ENCODE results near the gene CEP170B.

The CEP170B gene

DNA sequence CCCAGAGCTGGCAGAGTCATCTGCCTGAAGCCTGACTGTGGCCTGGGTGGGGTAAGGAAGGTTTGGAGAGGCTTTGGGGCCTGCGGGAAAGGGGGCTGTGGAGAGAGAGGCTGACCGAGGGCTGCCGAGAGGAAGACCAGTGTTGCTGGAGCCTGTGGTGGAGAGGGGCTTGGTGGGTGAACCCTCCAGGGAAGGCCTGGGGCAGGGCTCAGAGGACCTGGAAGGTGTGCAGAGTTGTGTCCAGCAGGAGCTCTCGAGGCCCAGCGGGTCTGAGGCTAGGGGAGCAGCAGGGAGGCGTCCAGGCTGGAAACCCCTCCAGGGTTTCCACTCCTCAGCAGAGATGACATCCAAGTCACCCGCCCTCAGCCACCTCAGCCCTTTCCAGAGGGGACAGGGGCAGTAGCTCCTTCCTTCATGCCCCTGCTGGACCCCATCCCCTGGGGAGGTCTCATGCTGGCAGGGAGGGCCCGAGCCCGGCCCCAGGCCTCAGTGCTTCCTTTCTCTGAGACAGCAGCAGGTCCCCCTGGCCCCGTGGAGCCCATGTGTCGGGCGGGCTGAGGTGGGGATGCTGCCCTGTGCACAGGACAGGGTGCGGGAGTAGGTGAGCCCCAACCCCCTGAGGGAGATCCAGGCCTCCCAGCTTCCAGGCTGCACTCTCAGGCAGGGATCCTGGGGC is 8.4 kb downstream of the CEP170B start:
- CTCF ChIA-PET: interaction anchor here (1.1 kb wide), 2 partner anchors 47 to 105 kb away, joined by 3 to 4 read pairs; no protein-coding TSS in a partner anchor
- no peak overlapping the region for H3K4me3 ChIP-seq (ENCODE audit: low read depth, low read length)
- POLR2A ChIA-PET: no interaction called here
- DNase-seq (ENCODE audit: low read depth, low spot score): no peak
- no peak for TF ChIP-seq CTCF (IDR thresholded peaks at IDR 0.05; ENCODE audit: insufficient read depth, low read length, missing control alignments)

- POLR2A ChIA-PET: no interaction called here
- TF ChIP-seq CTCF (IDR thresholded peaks at IDR 0.05; ENCODE audit: insufficient read depth, low read length, missing control alignments): no peak
- H3K4me3 ChIP-seq (ENCODE audit: low read depth, low read length): no peak overlapping the region
- CTCF ChIA-PET: interaction anchor here (1.1 kb wide), 2 partner anchors 48 to 106 kb away, joined by 3 to 4 read pairs; no protein-coding TSS in a partner anchor
- DNase-seq (ENCODE audit: low read depth, low spot score): no peak
Measured at GRCh38 chr14:104874110-104874531, 9.1 kb downstream of the CEP170B start.

GRCh38 chr14:104874571-104875411 is 9.7 kb downstream of the CEP170B start:
- ChIA-PET CTCF (interaction anchor here (1.1 kb wide), 1 partner anchor 105 kb away, joined by 3 read pairs; no protein-coding TSS in a partner anchor), POLR2A (no interaction called here)
- DNase-seq (ENCODE audit: low read depth, low spot score): no peak
- H3K4me3 ChIP-seq (ENCODE audit: low read depth, low read length): no peak overlapping the region
- TF ChIP-seq CTCF (IDR thresholded peaks at IDR 0.05; ENCODE audit: insufficient read depth, low read length, missing control alignments): no peak

DNA sequence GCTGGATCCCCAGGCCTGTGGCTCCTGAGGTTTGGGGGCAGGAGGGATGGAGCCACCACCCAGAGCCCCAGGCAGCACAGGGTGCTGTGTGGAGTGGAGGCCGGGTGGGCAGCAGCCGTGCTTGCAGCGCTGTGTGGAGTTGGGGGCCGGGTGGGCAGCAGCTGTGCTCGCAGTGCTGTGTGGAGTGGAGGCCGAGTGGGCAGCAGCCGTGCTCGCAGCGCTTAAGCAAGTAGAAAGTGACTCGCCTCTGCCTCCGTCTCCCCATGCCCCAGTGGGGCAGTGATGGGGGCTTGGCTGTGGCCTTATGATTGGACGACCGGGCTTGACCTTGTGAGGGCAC is 10.3 kb downstream of the CEP170B start:
- DNase-seq (ENCODE audit: low read depth, low spot score): no peak
- H3K4me3 ChIP-seq (ENCODE audit: low read depth, low read length): no peak overlapping the region
- ChIA-PET POLR2A (no interaction called here), CTCF (interaction anchor here (1.1 kb wide), 1 partner anchor 105 kb away, joined by 3 read pairs; no protein-coding TSS in a partner anchor)
- TF ChIP-seq CTCF (IDR thresholded peaks at IDR 0.05; ENCODE audit: insufficient read depth, low read length, missing control alignments): no peak

- POLR2A ChIA-PET: no interaction called here
- no peak overlapping the region for H3K4me3 ChIP-seq (ENCODE audit: low read depth, low read length)
- CTCF ChIA-PET: interaction anchor here (1.1 to 1.7 kb wide), 3 partner anchors 21 to 106 kb away, joined by 3 to 6 read pairs (median 3); no protein-coding TSS in a partner anchor
- TF ChIP-seq CTCF (IDR thresholded peaks at IDR 0.05; ENCODE audit: insufficient read depth, low read length, missing control alignments): no peak
- no peak for DNase-seq (ENCODE audit: low read depth, low spot score)
Measured at GRCh38 chr14:104875811-104876210, 10.7 kb downstream of the CEP170B start.

DNA sequence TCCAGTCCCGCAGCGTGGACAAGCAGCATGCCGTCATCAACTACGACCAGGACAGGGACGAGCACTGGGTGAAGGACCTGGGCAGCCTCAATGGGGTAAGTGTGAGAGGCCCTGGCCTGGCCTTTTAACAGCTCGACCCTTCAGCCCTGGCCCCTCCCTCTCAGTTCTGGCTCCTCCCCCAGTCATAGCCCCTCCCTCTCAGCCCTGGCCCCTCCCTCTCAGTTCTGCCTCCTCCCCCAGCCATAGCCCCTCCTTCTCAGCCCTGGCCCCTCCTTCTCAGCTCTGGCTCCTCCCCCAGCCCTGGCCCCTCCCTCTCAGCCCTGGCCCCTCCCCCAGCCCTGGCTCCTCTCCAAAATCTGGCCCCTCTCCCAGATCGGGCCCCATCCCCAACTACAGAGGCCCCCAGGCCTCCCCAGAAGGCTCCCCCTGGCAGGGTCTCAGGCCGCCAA is 11.2 kb downstream of the CEP170B start:
- CTCF ChIA-PET: interaction anchor here (1.2 to 1.7 kb wide), 2 partner anchors 20 to 22 kb away, joined by 3 to 6 read pairs; no protein-coding TSS in a partner anchor
- TF ChIP-seq CTCF (IDR thresholded peaks at IDR 0.05; ENCODE audit: insufficient read depth, low read length, missing control alignments): no peak
- DNase-seq (ENCODE audit: low read depth, low spot score): no peak
- no peak overlapping the region for H3K4me3 ChIP-seq (ENCODE audit: low read depth, low read length)
- POLR2A ChIA-PET: no interaction called here

All from AG04449 (cell line).